Activated T-cell treated with anti-CD3 and anti-CD28 coated beads, Interleukin-2, amount 50 U/mL, for 4 hours (primary cell): ENCODE results near the gene PLOD1. TPM values are rescaled to one million over a fixed set of nuclear protein-coding genes. Genes with fewer than 3 reads are reported as not detected.
"Not testable (repeated sequence)": the region's sequence is repeated elsewhere in the genome, so short reads cannot be mapped to it uniquely, and the experiment has no call there.

Experiments used
- ATAC-seq, 2 donors: fragments of 200-7000 bp; cut with Tn5 transposase; one replicate each; pipeline ENCODE4 v1.10.0; 2021
- DNase-seq: peaks from one replicate; pipeline ENCODE4 v3.0.0-alpha.2; 2020
- H3K27me3 Mint-ChIP-seq: one replicate; pipeline ENCODE4 v1.8.0; 2021; ENCODE audit warnings: low read depth, mixed read lengths
- H3K36me3 Mint-ChIP-seq: one replicate; pipeline ENCODE4 v1.8.0; 2022; ENCODE audit warnings: mixed read lengths; ENCODE audit not compliant: insufficient read depth
- H3K4me1 Mint-ChIP-seq: one replicate; pipeline ENCODE4 v1.8.0; 2021; ENCODE audit warnings: low read depth, mixed read lengths
- H3K4me3 Mint-ChIP-seq: one replicate; pipeline ENCODE4 v1.8.0; 2021; ENCODE audit warnings: mild to moderate bottlenecking, moderate library complexity, mixed read lengths
- H3K9me3 Mint-ChIP-seq: one replicate; pipeline ENCODE4 v1.8.0; 2021; ENCODE audit warnings: mixed read lengths
- total RNA-seq, 3 donors: library from RNA; stranded (reverse); gene quantifications; one replicate each; pipeline ENCODE4 v1.2.1, GENCODE V29; 2021

The PLOD1 gene
- 10 to 100 TPM; 11.8 to 20.4 (median 16.1) TPM for total RNA-seq

DNA sequence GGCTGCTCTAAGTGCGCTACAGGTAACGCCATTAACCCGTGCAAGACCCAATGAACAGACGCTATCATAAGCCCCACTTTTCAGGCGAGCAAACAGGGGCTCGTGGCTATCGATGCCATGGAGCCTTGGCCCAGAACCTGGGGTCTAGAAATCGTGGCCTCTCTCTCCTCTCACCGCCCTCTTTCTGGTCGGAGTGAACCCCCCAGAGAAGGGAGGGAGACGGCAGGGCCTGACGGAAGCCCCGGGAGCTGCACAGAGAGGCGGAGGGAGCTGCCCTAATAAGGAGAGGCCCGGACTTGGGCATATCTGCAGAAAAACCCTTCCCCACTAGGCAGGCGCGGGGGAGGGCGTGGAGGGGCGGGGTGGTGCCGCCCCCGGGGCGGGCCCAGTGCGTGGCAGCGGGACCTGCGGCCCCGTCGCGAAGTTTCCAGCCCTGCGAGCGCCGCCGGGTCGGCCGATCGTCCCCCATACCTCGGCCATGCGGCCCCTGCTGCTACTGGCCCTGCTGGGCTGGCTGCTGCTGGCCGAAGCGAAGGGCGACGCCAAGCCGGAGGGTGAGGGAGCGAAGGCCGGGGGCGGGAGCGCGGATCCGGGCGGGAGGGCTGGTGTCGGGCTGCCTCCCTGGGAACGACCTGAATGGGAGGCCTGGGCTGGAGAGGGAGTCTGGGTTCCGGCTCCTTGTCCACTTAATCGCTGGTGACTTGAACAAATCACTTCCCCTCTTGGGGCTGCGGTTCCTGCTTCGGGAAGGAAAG lies at the start of gene PLOD1:
PLOD1 (plus strand) TSS at position 416 of the 755 bp plus-strand sequence; CDS start at position 479, 63 bp downstream.
- ATAC-seq: peak; percentile 100
- peak; percentile 82 for DNase-seq
- Mint-ChIP-seq H3K9me3 (no peaks in the 10 kb centered on the region), H3K27me3 (no peaks in the 10 kb centered on the region), H3K36me3 (no peaks in the 10 kb centered on the region), H3K4me1 (peaks cover 3% of the 10 kb centered on the region), H3K4me3 (peak within 1 kb of the TSS; percentile 78)

DNA sequence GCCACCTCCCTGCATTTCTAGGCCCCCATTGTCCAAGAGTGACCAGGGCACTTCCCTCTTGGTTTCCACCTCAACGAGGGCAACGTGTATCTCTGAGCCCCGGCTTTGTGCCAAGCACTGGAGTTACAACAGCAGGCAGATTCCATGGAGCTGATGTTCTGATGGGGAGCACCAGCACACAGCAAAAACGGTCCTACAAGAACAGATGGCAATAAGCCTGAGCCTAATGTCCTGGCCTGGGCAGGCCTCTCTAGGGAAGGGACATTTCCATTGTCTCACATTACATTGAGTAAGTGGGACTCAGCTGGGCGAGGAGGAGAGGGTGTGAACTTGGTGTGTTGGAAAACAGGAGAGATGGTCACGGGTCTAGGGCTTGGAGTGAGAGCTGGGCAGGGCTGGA lies 48.6 kb upstream of the PLOD1 start:
- Mint-ChIP-seq H3K4me1 (no peaks in the 10 kb centered on the region), H3K9me3 (no peaks in the 10 kb centered on the region), H3K36me3 (no peaks in the 10 kb centered on the region), H3K4me3 (no peak overlapping the region), H3K27me3 (peaks cover 21% of the 10 kb centered on the region)
- DNase-seq: no peak
- ATAC-seq: no peak

DNA sequence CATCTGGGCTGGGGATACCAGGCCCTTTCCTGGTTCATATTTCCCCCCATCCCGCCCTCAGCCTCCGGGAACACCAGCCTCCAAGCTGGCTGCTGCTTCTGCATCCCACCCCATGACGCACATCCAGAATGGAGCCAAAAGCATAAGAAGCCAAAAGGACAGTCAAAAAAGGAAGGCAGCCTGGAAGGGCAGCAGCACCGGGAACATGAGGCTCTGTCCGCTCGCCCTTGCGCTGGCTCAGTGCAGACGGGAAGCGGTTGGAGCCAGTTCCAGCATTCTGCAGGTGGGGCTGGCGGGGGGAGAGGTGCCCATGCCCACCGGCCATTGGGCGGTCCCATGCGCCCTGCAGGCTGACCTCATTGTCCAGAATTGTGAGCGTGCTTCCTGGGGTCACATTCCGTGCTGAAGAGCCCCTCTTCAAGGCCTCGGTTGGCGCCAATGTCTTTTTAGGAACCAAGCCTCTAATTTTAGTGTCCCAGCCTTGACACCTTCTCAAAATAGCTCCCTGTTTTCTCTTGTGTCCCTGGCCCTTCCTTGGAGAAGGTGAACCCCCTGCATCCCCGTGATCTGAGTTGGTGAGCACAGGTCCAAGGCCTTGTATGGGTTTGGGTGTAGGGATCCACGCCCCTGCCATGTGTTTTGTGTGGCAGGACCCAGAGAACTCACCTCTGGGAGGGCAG lies 47.4 kb upstream of the PLOD1 start:
- Mint-ChIP-seq H3K4me1 (no peaks in the 10 kb centered on the region), H3K4me3 (no peak overlapping the region), H3K9me3 (no peaks in the 10 kb centered on the region), H3K36me3 (no peaks in the 10 kb centered on the region), H3K27me3 (peaks cover 16% of the 10 kb centered on the region)
- DNase-seq (no peak), ATAC-seq (no peak)

DNA sequence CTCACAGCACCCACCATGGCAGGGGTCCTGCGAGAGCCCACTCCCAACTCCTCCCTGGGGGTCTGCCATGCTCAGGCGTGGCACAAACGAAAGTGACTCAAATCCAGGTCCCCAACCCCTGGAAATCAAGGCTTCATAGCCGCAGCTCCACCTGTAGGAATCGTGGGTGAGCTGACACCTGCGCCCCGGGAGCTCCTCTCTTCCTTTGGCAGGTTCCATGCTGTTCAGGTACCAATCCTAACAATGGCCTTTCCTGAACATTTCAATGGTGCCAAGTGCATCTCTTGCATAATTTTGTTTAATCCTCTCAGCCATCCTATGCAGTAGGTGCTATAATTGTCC lies 46.9 kb upstream of the PLOD1 start:
- Mint-ChIP-seq H3K27me3 (peaks cover 15% of the 10 kb centered on the region), H3K36me3 (no peaks in the 10 kb centered on the region), H3K4me3 (no peak overlapping the region), H3K9me3 (no peaks in the 10 kb centered on the region), H3K4me1 (no peaks in the 10 kb centered on the region)
- no peak for ATAC-seq
- no peak for DNase-seq

DNA sequence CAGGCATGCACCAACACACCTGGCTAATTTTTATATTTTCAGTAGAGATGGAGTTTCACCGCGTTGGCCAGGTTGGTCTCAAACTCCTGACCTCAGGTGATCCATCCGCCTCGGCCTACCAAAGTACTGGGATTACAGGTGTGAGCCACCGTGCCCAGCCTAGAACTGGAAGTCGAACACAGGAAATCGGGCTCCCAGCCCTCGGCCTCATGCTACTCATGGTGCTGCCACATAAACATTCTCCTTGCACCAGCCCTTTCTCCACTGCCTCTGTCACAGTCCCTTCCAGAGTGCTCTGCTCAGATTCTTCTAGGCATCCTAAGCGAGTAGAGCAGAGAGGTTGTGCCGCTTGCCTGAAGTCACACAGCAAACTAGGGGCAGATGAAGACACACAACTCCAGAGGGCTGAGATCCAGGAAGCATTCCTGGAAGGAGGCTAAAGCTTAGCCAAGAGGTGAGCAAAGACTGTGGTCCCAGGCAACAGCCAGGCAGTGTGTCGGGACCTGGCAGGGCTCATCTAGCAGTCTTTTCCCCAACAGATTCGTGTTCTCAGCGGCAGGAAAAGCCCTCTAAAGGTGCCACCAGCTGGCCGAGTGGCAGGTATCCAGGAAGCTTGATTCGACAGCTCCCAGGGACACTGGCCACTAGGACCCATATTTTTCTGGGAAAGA lies 46.2 kb upstream of the PLOD1 start:
- Mint-ChIP-seq H3K36me3 (no peaks in the 10 kb centered on the region), H3K4me3 (no peak overlapping the region), H3K9me3 (no peaks in the 10 kb centered on the region), H3K4me1 (no peaks in the 10 kb centered on the region), H3K27me3 (peaks cover 9% of the 10 kb centered on the region)
- ATAC-seq: no peak
- DNase-seq: no peak

DNA sequence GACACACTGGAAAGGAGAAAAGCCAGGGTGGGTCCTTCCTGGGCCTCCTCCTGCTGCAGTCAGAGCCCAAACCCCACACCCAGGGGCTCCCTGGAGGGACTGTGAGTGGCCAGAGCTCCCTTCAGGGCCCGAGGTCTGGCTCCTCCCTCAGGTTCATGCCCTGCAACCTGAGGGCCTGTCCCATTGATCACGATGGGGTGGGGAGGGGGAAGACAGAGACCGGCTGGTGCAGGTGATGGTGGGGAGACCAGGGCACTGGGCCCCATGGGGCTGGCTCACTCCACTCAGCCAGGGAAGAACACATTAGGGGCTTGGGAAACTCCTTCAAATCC lies 45.7 kb upstream of the PLOD1 start:
- Mint-ChIP-seq H3K36me3 (no peaks in the 10 kb centered on the region), H3K27me3 (peaks cover 10% of the 10 kb centered on the region), H3K9me3 (no peaks in the 10 kb centered on the region), H3K4me3 (no peak overlapping the region), H3K4me1 (no peaks in the 10 kb centered on the region)
- DNase-seq (no peak), ATAC-seq (no peak)

DNA sequence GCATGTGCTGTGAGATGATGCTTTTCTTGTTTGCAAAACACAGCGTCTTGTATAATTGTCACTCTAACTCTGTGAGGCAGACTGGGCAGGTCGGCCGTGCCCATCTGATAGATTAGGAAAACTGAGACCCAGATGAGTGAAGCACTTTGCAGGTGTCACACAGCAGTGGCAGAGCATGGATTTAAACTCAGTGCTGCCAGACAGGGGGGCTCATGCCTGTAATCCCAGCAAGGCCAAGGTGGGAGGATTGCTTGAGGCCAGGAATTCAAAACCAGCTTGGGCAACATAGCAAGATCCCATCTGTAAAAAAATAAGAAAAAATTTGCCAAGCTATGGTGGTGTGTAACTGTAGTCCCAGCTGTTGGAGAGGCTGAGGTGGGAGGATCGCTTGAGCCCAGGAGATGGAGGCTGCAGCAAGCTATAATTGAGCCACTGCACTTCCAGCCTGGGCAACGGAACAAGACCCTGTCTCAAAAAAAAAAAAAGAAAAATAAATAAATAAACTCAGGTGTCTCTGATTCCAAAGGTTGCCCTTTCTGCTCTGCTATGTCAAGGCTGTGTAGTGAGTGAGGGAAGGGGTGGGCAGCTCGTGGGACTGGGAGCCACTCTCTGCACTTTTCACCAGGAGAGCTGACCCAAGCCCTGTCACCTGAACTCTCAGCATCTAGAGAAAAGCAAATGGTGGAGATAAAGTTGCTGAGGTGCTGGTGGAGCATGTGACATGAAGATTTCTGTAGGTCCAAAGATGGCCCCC lies 42.9 kb upstream of the PLOD1 start:
- Mint-ChIP-seq H3K4me1 (no peaks in the 10 kb centered on the region), H3K4me3 (no peak overlapping the region), H3K9me3 (no peaks in the 10 kb centered on the region), H3K27me3 (peaks cover 14% of the 10 kb centered on the region), H3K36me3 (no peaks in the 10 kb centered on the region)
- ATAC-seq (no peak), DNase-seq (no peak)

DNA sequence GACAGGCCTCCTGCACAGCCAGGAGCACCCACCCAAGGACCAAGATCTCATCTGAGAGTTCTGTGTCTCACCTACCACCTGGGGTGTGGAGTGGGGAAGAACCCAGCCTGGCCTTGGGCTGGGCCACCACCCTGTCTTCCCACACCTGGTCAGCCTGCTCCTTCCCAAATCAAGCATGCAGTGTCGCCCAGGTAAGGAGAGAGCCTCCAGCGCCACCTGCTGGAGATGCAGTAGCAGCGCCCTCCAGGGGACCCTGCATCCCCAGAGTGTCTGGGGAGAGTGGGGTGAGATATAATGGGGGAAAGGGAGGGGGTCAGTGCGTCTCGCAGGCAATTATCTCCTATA lies 40.6 kb upstream of the PLOD1 start:
- DNase-seq (peak; percentile 68), ATAC-seq (peak; percentile 86 to 90)
- no peak overlapping the region for H3K4me3 Mint-ChIP-seq
- H3K9me3 Mint-ChIP-seq: no peaks in the 10 kb centered on the region
- H3K36me3 Mint-ChIP-seq: no peaks in the 10 kb centered on the region
- no peaks in the 10 kb centered on the region for H3K4me1 Mint-ChIP-seq
- peaks cover 26% of the 10 kb centered on the region for H3K27me3 Mint-ChIP-seq

DNA sequence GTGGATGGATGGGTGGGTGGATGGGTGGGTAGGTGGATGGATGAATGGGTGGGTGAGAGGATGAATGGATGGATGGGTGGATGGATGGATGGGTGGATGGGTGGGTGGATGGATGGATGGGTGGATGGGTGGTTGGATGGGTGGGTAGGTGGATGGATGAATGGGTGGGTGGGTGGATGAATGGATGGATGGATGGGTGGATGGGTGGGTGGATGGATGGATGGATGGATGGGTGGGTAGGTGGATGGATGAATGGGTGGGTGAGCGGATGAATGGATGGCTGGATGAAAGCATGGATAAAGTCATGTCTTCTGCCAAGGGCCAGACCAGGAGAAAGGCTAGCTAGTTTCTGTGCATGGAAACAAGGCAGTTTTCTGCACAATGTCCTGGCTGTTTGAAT lies 40.0 kb upstream of the PLOD1 start:
- H3K36me3 Mint-ChIP-seq, H3K4me1 Mint-ChIP-seq, H3K4me3 Mint-ChIP-seq, H3K9me3 Mint-ChIP-seq, DNase-seq, ATAC-seq: not testable (repeated sequence)
- peaks cover 33% of the 10 kb centered on the region for H3K27me3 Mint-ChIP-seq

DNA sequence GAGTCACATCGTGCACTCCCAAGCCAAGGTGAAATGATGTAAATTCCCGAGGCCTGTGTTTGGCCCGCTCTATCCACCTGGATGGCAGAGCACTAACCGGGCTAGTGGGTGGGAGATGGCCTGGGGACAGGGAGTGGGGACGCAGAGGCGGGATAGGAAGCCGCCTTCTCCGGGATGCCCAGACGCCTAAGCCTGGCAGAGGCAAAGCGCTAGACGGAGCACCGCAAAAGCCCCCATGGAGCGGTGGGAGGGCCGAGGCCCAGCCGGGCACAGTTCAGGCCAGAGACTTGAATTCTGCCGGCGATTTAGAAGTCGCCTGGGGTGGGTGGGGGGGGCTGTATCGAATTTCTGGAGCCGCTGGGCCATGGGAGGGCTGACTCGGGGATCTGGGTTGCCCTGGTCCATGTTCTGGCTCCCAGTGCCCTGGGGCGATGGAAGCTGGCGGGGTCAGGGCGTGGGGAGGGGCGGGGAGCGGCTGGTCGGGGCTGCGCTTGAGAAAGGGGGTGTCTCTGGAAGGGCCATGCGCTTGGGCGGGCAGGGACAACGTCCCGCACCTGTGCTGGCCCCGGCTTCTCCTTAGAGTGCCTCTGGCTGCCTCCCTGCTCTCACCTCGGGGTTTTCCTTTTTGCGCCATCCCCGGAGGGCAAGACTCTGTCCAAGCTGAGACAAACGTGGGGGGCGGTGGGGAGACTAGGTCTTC lies 36.3 kb upstream of the PLOD1 start:
- Mint-ChIP-seq H3K4me3 (no peak overlapping the region), H3K4me1 (no peaks in the 10 kb centered on the region), H3K36me3 (no peaks in the 10 kb centered on the region), H3K27me3 (peaks cover 50% of the 10 kb centered on the region), H3K9me3 (no peaks in the 10 kb centered on the region)
- no peak for DNase-seq
- peak in 1 of 2 donors; percentile 17 for ATAC-seq

DNA sequence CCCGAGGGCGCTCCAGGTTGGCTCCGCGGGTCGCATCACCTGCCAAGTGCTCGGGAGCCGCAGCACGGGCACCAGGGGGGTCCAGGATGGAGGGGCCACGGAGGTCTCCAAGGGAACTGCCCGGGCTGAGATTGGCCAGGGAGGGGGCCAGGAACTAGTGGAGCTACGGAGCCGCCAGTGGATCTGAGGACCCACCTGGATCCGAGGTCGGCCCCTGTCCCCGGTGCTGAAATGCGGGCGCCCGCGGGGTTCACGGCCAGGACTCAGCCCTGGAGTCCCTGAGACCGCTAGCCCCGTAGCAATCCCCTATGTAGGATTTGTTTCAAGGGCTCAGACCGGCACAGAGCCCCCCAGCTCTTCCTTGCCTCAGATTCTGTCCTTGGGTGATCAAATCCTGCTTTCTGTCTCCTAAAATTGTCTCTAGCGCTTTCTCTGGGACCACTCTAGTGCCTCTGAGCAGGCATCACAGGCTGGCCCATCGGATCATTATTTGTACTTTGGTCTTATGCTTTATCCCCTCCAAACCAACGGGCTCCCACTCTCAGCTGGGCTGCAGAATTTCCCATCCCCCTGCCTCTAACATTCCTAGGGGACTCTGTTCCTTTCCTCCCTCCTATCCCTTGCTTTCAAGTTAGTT lies 35.6 kb upstream of the PLOD1 start:
- peak in 1 of 2 donors; percentile 56 for ATAC-seq
- Mint-ChIP-seq H3K9me3 (no peaks in the 10 kb centered on the region), H3K4me1 (no peaks in the 10 kb centered on the region), H3K4me3 (no peak overlapping the region), H3K36me3 (no peaks in the 10 kb centered on the region), H3K27me3 (peaks cover 48% of the 10 kb centered on the region)
- DNase-seq: no peak

DNA sequence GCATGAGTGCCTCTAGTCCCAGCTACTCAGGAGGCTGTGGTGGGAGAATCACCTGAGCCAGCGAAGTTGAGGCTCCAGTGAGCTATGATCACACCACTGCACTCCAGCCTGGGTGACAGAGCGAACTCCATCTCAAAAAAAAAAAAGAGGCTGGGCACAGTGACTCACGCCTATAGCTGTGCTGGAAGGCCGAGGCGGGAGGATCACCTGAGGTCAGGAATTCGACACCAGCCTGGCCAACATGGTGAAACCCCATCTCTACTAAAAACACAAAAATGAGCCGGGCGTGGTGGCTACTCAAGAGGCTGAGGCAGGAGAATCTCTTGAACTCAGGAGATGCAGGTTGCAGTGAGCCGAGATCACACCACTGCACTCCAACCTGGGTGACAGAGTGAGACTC lies 33.1 kb upstream of the PLOD1 start:
- not testable (repeated sequence) for H3K4me3 Mint-ChIP-seq, DNase-seq, H3K9me3 Mint-ChIP-seq, H3K36me3 Mint-ChIP-seq, ATAC-seq
- Mint-ChIP-seq H3K27me3 (peaks cover 41% of the 10 kb centered on the region), H3K4me1 (peaks cover 15% of the 10 kb centered on the region)

DNA sequence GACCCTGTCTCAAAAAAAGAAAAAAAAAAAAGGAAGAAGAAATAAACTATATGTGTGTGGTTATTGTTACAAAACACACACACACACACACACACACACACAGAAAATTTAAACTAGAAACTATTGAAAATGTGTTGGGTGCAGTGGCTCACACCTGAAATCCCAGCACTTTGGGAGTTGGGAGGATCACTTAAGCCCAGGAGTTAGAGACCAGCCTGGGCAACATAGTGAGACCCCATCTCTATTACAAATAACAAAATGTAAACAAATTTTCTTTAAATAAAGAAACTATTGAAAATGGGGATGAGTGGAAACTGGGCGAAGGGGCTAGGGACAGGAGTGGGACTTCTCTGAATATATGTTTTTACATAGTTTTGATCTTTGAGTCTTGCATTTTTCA lies 31.3 kb upstream of the PLOD1 start:
- Mint-ChIP-seq H3K4me1 (peaks cover 22% of the 10 kb centered on the region), H3K4me3 (no peak overlapping the region), H3K9me3 (no peaks in the 10 kb centered on the region), H3K27me3 (peaks cover 29% of the 10 kb centered on the region), H3K36me3 (no peaks in the 10 kb centered on the region)
- DNase-seq (no peak), ATAC-seq (no peak)

DNA sequence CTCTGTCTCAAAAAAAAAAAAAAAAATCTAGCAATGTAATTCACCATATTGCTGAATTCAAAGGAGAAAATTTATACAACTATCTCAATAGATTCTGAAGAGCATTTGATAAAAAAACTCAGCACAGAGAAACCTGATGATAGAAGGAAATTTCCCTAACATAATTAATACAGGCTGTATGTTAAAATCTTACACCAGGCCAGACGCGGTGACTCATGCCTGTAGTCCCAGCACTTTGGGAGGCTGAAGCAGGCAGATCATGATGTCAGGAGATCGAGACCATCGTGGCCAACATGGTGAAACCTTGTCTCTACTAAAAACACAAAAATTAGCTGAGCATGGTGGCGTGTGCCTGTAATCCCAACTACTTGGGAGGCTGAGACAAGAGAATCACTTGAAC lies 30.4 kb upstream of the PLOD1 start:
- Mint-ChIP-seq H3K27me3 (peaks cover 26% of the 10 kb centered on the region), H3K4me1 (peaks cover 25% of the 10 kb centered on the region)
- ATAC-seq, H3K36me3 Mint-ChIP-seq, H3K4me3 Mint-ChIP-seq, DNase-seq, H3K9me3 Mint-ChIP-seq: not testable (repeated sequence)
